Astrocyte of the spinal cord (primary cell): ENCODE results near the gene NUMBL.

Experiments
- DNase-seq: peaks from one replicate; pipeline ENCODE4 v3.0.0; 2011; ENCODE audit warnings: low read depth, low spot score
- H3K4me3 ChIP-seq: 2 replicates; pipeline ENCODE4 v1.5.1; 2011; ENCODE audit warnings: low read depth, mild to moderate bottlenecking, low read length, moderate library complexity
- in situ Hi-C: cut with HindIII; loops from 2 replicates; pipeline ENCODE4 v1.10.0; 2017; ENCODE audit warnings: low sequenced_read_pairs
- TF ChIP-seq, protein P1 (sequence below): IDR thresholded peaks from 2 replicates; pipeline ENCODE4 v1.5.1; 2012; ENCODE audit warnings: low read depth, mild to moderate bottlenecking, low read length, inconsistent platforms

Gene NUMBL

DNA sequence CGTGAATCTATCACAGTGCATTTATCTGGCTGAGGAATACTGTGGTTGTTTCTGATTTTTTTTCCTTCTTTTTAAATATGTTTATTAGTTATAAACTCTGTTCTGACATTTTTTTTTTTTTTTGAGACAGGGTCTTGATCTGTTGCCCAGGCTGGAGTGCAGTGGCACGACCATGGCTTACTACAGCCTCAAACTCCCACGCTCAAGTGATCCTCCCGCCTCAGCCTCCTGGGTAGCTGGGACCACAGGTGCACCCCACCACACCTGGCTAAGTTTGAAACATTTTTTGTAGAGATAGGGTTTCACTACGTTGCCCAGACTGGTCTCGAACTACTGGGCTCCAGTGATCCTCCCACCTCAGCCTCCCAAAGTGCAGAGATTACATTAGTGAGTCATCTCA, 6.6 kb upstream of the NUMBL start:
- TF ChIP-seq, protein P1, sequence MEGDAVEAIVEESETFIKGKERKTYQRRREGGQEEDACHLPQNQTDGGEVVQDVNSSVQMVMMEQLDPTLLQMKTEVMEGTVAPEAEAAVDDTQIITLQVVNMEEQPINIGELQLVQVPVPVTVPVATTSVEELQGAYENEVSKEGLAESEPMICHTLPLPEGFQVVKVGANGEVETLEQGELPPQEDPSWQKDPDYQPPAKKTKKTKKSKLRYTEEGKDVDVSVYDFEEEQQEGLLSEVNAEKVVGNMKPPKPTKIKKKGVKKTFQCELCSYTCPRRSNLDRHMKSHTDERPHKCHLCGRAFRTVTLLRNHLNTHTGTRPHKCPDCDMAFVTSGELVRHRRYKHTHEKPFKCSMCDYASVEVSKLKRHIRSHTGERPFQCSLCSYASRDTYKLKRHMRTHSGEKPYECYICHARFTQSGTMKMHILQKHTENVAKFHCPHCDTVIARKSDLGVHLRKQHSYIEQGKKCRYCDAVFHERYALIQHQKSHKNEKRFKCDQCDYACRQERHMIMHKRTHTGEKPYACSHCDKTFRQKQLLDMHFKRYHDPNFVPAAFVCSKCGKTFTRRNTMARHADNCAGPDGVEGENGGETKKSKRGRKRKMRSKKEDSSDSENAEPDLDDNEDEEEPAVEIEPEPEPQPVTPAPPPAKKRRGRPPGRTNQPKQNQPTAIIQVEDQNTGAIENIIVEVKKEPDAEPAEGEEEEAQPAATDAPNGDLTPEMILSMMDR: no peak
- no peak overlapping the region for H3K4me3 ChIP-seq
- in situ Hi-C loops: no loop called here
- DNase-seq: no peak

DNA sequence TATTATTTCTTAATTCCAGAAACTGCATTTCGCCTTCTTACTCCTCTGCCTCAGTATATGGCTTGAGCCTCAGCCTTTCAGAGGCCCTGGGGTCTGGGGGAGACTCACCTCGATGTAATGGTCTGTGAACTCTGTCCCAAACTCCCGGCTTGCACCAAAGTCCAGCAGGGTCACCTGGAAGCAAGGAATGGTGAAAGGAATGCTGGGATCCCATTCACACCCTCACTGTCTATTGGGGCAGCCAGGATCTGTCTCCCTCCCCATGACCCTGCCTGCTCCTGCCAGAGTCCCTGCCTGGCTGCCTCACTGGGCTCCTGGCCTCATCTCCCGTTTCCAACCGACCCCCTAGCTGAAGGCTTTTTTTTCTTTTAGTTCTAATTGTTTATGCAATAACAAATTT, 5.4 kb upstream of the NUMBL start:
- no peak for DNase-seq
- in situ Hi-C loops: no loop called here
- TF ChIP-seq, protein P1: no peak
- no peak overlapping the region for H3K4me3 ChIP-seq

DNA sequence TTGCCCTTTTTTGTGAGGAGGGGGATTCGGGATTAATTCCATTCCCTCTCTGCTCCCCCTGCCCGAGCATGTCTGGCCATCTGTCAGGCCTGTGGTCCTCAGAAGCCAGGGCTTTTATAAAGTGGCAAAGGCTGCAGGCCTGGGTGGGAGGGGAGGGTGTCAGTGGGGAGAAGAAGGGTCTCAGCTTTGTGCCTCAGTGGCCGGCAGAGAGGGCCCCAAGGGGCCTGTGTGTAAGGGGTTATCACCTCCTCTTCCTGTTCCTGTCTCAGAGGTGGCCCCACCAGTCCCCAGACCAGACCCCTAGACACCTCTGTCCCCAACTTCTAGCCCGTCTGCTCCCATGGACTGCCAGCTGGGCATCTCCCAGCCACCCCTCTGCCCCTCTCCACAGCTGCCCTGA, 3.4 kb upstream of the NUMBL start:
- no peak overlapping the region for H3K4me3 ChIP-seq
- TF ChIP-seq, protein P1: no peak
- in situ Hi-C loops: no loop called here
- no peak for DNase-seq

DNA sequence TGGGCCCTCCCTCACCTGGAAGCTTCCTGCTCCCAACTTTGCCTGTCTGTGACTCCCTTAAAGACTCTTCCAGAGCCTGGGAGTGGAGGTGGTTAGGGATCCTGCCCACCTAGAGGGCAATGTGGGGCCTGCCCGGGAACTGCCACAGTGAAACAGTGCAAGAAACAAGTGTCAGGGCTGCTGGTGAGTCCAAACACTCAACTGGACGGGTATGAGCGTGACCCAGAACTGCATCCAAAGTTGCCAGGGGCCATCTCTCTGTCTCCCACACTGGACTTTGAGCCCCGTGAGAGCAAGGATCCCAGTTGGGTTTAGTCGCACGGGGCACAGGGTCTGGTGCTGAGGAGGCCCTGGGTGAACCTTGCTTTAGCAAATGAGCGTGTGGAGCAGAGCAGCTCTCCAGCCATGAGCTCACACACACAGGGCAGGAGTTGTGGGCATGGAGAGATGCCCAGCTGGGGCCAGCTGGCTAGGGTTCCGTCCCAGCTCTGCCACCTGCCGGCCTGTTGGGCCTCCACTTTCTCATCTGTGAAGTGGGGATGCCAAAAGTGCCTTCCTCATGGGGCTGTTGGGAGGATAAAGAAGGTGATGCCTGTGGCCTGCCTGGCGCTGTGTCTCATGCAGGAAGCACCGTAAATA, 2.8 kb upstream of the NUMBL start:
- in situ Hi-C loops: no loop called here
- TF ChIP-seq, protein P1: no peak
- DNase-seq: no peak
- H3K4me3 ChIP-seq: no peak overlapping the region

DNA sequence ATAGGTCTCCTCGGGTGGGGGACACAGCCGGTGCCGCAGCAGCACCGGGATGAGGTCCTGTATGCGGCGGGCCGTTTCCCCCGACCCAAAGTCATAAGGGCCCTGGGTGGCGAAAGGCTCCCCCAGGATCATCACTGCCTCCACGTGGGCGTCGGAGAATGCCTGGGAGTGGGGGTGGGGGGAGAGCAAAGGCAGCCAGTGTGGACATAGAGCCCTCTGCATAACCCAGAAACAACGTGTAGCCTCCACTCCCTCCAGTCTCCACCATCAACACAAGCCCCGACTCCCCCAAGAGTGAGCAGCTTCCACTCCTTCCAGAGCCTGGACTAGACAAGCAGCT, 1.7 kb upstream of the NUMBL start:
- in situ Hi-C loops: no loop called here
- DNase-seq: no peak
- TF ChIP-seq, protein P1: no peak
- no peak overlapping the region for H3K4me3 ChIP-seq

DNA sequence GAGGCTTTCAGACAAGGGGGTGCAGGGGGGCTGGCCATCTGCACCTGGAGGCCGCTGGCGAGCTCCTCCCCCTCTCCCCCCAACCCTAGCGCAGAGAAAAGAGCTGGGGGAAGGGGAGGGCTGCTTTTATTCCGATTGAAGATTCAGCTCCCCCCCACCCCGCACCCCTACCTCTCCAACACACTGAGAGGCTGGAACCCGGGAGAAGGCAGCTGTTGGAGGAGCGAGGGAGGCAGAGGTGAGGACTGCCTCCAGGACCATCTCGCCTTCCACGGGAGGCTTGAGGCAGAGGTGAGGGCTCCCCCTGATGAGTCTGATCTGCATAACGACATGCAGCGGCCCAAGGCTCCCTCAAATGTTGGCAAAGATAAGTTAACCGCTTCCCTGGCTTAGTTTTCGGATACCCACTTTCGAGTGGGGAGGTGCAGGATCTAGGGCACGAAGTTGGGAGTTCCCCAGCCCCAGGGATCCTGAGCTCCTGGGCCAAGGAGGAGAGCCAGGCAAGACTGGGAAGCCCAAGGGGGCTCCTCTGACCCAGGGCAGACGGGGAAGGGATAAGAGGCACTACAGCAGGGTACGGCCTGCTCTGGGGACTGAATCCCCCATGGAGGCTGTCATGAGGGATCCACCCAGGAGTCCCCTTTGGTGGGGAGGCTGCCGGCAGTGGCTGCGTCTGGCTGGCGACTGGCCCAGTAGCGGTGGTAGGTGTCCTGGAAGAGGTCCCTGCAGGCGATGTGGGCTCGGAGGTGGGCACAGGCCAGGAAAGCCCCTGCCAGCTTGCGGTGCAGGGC, 1.2 kb upstream of the NUMBL start:
- no peak for DNase-seq
- TF ChIP-seq, protein P1: no peak
- in situ Hi-C loops: no loop called here
- no peak overlapping the region for H3K4me3 ChIP-seq
